Activated naive CD4-positive, alpha-beta T cell treated with anti-CD3 and anti-CD28 coated beads for 36 hours (primary cell): ENCODE measurements around the gene GLO1. TPM values are rescaled to one million over a fixed set of nuclear protein-coding genes. Genes with fewer than 3 reads are reported as not detected.

Experiments used
- CTCF ChIA-PET: fragments of 350-600 bp; sonication (Branson Sonifier 250); formaldehyde crosslinking; loops from one replicate; lab custom pipeline; 2021; ENCODE audit warnings: antibody characterized with exemption; lab: Charles Lee
- DNase-seq: peaks from one replicate; pipeline ENCODE4 v3.0.0-alpha.2; 2020
- H3K27ac Mint-ChIP-seq: one replicate; pipeline ENCODE4 v1.8.0; 2021; ENCODE audit warnings: mild to moderate bottlenecking, mixed read lengths
- H3K27me3 Mint-ChIP-seq: one replicate; pipeline ENCODE4 v1.8.0; 2021; ENCODE audit warnings: low read depth, mixed read lengths
- H3K36me3 Mint-ChIP-seq: one replicate; pipeline ENCODE4 v1.8.0; 2021; ENCODE audit warnings: low read depth, mixed read lengths
- H3K4me1 Mint-ChIP-seq: one replicate; pipeline ENCODE4 v1.8.0; 2021; ENCODE audit warnings: low read depth, mixed read lengths
- H3K4me3 Mint-ChIP-seq: one replicate; pipeline ENCODE4 v1.8.0; 2021; ENCODE audit warnings: mild to moderate bottlenecking, moderate library complexity, mixed read lengths
- H3K9me3 Mint-ChIP-seq: one replicate; pipeline ENCODE4 v1.8.0; 2021; ENCODE audit warnings: mixed read lengths
- intact Hi-C: fragments of 100-400 bp; cut with micrococcal nuclease; formaldehyde crosslinking; loops from one replicate; pipeline ENCODE4 v1.15.1; 2023
- total RNA-seq, 2 experiments: library from RNA; stranded (reverse); gene quantifications; one replicate each; pipeline ENCODE4 v1.2.3, GENCODE V29; 2021

GLO1 gene
- 100 to 1,000 TPM; 137 to 144 TPM for total RNA-seq

DNA sequence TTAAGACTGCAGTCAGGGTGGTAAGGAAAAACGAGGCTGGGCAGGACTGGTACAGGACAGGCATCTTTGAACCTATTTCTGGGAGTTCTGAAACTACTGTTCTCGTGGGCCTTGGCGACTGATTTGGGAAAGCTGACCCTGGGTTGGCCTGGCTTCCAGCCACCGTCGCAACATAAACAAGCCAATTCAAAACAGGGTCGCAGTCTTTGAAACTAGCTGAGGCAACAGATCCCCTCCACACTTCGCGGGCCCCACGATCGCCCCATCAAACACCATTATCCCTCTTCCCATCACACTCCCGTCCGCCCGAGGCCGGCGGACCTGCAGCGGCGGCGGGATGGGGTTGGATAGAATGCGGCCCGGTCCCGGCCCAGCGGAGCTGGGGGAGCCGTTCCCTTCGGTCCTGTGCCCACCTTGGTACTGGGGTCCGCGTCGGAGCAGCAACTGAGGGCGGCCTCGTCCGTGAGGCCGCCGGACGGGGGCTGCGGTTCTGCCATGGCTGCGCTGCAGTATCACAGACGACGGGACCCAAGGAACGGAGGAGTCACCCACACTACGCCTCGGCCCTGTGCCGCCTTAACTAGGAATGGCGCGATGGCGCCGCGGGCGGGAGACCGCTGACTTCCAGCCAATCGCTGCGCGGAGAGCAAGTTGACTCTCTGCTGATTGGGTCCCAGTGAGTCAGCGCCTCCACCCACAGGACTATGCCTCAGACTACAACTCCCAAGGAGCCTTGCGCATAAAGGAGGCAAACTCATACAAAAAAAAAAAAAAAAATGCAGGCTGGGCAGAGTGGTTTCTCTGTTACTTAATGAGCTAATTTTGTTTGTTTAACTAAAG, at the start of gene GLO1:
GLO1 (minus strand) TSS at position 588 of the 840 bp plus-strand sequence; CDS start at position 497, 91 bp downstream.
- intact Hi-C loops = loop anchor here (1.0 to 2.0 kb wide), 3 partner anchors 30 to 412 kb away; partner anchors contain the start of genes BTBD9 and SAYSD1
- Mint-ChIP-seq H3K27me3 (peaks cover 8% of the 10 kb centered on the region), H3K4me1 (peaks cover 37% of the 10 kb centered on the region), H3K9me3 (peaks cover 13% of the 10 kb centered on the region), H3K27ac (peak within 1 kb of the TSS; percentile 97), H3K36me3 (peaks cover 39% of the 10 kb centered on the region), H3K4me3 (peak within 1 kb of the TSS; percentile 99)
- CTCF ChIA-PET = no interaction called here
- DNase-seq = peak; percentile 98

DNA sequence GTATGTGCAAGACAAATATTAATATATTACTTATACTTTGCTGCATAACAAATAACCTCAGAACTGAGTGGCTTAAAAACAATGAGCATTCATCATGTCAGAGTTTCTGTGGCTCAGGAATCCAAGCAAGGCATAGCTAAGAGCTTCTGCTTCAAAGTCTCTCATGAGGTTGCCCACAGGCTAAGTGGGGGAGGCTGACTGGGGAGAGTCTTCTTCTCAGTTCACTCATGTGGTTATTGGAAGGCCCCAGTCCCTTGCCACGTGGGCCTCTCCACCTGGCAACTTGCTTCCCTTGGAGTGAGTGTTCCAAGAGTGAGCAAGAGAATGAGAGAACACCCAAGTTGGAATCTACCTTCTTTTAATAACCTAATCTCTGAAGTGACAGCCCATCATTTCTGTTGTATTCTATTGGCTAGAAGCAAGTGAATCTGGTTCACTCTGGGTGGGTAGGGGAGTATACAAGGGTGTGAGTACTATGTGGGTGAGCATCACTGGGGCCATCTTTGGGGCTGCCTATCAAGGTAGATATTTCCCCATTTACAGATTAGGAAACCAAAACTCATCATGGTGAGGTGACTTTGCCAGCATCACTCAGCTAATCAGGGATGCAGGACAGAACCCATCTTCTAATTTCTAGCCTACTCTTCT, 48.1 kb upstream of the GLO1 start:
- H3K9me3 Mint-ChIP-seq = no peaks in the 10 kb centered on the region
- CTCF ChIA-PET = interaction anchor here (0.6 kb wide), 1 partner anchor 87 kb away, joined by 9 read pairs; no protein-coding TSS in a partner anchor
- H3K4me1 Mint-ChIP-seq = peaks cover 43% of the 10 kb centered on the region
- intact Hi-C loops = loop anchor here (2.0 to 5.0 kb wide), 2 partner anchors 39 to 78 kb away; no protein-coding TSS in a partner anchor
- H3K27me3 Mint-ChIP-seq = no peaks in the 10 kb centered on the region
- peak; percentile 60 for DNase-seq
- no peaks in the 10 kb centered on the region for H3K36me3 Mint-ChIP-seq
- no peak overlapping the region for H3K4me3 Mint-ChIP-seq
- H3K27ac Mint-ChIP-seq = no peak overlapping the region

DNA sequence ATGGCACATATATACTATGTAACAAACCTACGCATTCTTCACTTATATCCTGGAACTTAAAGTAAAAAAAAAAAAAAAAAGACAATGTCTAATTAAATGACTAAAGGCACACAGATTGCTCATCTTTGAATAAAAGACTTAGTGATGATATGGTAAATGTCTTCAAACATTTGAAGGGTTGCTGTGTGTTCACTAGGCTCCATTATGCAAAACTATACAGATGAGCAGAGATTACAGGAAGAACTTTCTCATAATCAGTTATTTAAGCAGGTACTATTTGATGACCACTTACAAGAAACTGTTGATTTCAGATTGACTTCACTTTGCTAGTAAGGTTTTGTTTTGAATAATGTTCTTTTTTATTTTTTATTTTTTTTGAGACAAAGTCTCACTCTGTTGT, 46.5 kb upstream of the GLO1 start:
- H3K27ac Mint-ChIP-seq = peak overlapping the region; percentile 71
- H3K4me1 Mint-ChIP-seq = peaks cover 29% of the 10 kb centered on the region
- H3K36me3 Mint-ChIP-seq = no peaks in the 10 kb centered on the region
- intact Hi-C loops = no loop called here
- CTCF ChIA-PET = no interaction called here
- no peaks in the 10 kb centered on the region for H3K9me3 Mint-ChIP-seq
- H3K4me3 Mint-ChIP-seq = no peak overlapping the region
- peaks cover 5% of the 10 kb centered on the region for H3K27me3 Mint-ChIP-seq
- DNase-seq = no peak

- no peak overlapping the region for H3K27ac Mint-ChIP-seq
- no peak for DNase-seq
- H3K27me3 Mint-ChIP-seq = peaks cover 32% of the 10 kb centered on the region
- intact Hi-C loops = no loop called here
- no peaks in the 10 kb centered on the region for H3K4me1 Mint-ChIP-seq
- peaks cover 2% of the 10 kb centered on the region for H3K9me3 Mint-ChIP-seq
- no peak overlapping the region for H3K4me3 Mint-ChIP-seq
- no peaks in the 10 kb centered on the region for H3K36me3 Mint-ChIP-seq
- CTCF ChIA-PET = no interaction called here
Observed at GRCh38 chr6:38739532-38739931, 36.6 kb upstream of the GLO1 start.

DNA sequence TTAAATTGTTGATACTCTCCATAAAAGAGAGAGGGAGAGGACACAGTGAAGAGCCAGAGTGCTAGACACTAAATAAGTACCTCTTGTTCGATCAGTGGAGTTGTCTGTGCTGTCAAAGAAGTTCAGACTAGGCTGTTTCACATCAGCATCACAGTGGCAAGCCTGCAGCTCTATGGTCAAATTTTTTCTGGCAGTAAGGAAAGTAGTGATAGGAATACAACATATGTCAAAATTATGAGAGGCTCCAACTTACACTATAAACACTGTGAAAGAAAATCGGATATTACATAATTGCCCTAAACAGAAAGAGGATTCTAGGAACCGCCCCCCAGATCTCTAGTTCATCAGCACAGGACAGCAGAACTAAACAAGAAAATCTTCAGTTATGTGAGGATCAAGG, 35.3 kb upstream of the GLO1 start:
- no peaks in the 10 kb centered on the region for H3K4me1 Mint-ChIP-seq
- H3K27me3 Mint-ChIP-seq = peaks cover 31% of the 10 kb centered on the region
- CTCF ChIA-PET = no interaction called here
- H3K4me3 Mint-ChIP-seq = no peak overlapping the region
- H3K36me3 Mint-ChIP-seq = no peaks in the 10 kb centered on the region
- intact Hi-C loops = no loop called here
- DNase-seq = no peak
- H3K9me3 Mint-ChIP-seq = peaks cover 2% of the 10 kb centered on the region
- H3K27ac Mint-ChIP-seq = no peak overlapping the region

DNA sequence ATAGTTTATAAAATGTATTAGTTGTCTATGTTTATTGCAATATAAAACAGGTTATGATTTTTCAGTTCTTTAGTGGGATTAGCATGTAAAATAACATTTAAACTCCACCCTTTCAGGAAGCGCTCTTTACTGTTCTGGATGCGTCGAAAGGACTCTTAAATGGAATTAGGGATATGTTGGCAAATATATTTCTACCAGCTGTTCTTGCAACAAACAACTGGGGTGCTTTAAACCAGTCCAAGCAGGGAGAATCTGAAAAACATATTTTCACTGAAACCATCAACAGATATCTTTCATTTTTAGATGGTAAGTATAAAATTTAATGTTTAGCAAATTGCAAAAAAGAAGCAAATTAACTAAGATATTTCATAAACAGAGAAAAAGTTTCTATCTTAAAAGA, 34.0 kb upstream of the GLO1 start:
- no peak overlapping the region for H3K4me3 Mint-ChIP-seq
- CTCF ChIA-PET = no interaction called here
- H3K27me3 Mint-ChIP-seq = peaks cover 31% of the 10 kb centered on the region
- H3K4me1 Mint-ChIP-seq = no peaks in the 10 kb centered on the region
- peaks cover 2% of the 10 kb centered on the region for H3K9me3 Mint-ChIP-seq
- H3K36me3 Mint-ChIP-seq = no peaks in the 10 kb centered on the region
- DNase-seq = no peak
- intact Hi-C loops = no loop called here
- no peak overlapping the region for H3K27ac Mint-ChIP-seq

DNA sequence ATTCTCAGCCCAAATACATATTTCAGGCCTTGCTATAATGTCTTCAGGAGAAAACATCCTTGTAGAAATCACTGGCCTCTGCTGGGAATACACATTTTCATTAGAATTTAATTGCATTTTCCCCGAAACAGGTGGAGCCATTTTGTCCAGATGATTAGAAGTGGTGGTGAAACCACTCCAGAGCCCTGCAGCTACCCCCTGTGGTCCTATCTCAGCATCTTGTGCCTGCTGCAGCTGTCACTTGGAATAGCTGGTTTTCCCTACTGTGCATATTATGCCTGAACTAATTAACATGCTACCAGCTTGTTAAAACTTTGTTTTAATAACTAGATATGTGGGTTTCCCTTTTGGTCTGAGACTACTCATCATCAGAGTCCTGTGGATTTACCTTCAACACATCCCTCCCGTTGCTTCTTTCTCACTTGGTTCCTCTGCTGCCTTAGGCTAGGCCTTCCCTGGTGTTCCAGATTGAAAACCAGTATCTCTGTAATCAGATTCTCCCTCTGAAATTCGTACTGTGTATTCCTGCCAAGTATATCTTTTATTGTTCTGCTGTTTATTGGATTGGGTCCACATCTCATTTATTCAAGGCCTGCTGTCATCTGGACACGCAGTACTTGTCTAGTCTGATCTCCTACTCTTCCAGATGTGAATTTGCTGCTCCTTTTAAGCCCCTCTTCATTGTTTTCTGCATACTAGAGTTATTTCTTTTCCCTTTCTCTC, 27.4 kb upstream of the GLO1 start:
- H3K4me3 Mint-ChIP-seq = no peak overlapping the region

GRCh38 chr6:38728203-38728602, 25.3 kb upstream of the GLO1 start:
- Mint-ChIP-seq H3K27ac (no peak overlapping the region), H3K27me3 (peaks cover under 1% of the 10 kb centered on the region), H3K36me3 (no peaks in the 10 kb centered on the region), H3K4me1 (peaks cover 9% of the 10 kb centered on the region), H3K4me3 (no peak overlapping the region), H3K9me3 (no peaks in the 10 kb centered on the region)
- intact Hi-C loops = no loop called here
- CTCF ChIA-PET = no interaction called here
- no peak for DNase-seq

More for the DNA sequence above, 27.4 kb upstream of the GLO1 start:
- Mint-ChIP-seq H3K9me3 (peaks cover 2% of the 10 kb centered on the region), H3K27me3 (peaks cover 4% of the 10 kb centered on the region), H3K36me3 (no peaks in the 10 kb centered on the region), H3K4me1 (peaks cover 6% of the 10 kb centered on the region), H3K27ac (no peak overlapping the region)
- CTCF ChIA-PET = interaction anchor here (0.9 kb wide), 1 partner anchor 142 kb away, joined by 3 read pairs; no protein-coding TSS in a partner anchor
- intact Hi-C loops = no loop called here
- no peak for DNase-seq

GRCh38 chr6:38725414-38726183, 22.7 kb upstream of the GLO1 start:
- peak; percentile 14 for DNase-seq
- H3K27ac Mint-ChIP-seq = no peak overlapping the region

GRCh38 chr6:38724343-38724742, 21.4 kb upstream of the GLO1 start:
- Mint-ChIP-seq H3K4me3 (no peak overlapping the region), H3K4me1 (peaks cover 9% of the 10 kb centered on the region), H3K36me3 (no peaks in the 10 kb centered on the region), H3K9me3 (peaks cover 1% of the 10 kb centered on the region), H3K27ac (peak overlapping the region; percentile 5), H3K27me3 (peaks cover 11% of the 10 kb centered on the region)
- CTCF ChIA-PET = interaction anchor here (1.1 kb wide), 1 partner anchor 9 kb away, joined by 8 read pairs; the partner anchor contains the start of gene DNAH8
- no peak for DNase-seq
- intact Hi-C loops = no loop called here

More at GRCh38 chr6:38725414-38726183, 22.7 kb upstream of the GLO1 start:
- Mint-ChIP-seq H3K4me3 (no peak overlapping the region), H3K9me3 (peaks cover 1% of the 10 kb centered on the region), H3K36me3 (no peaks in the 10 kb centered on the region), H3K4me1 (peaks cover 9% of the 10 kb centered on the region), H3K27me3 (peaks cover 2% of the 10 kb centered on the region)
- intact Hi-C loops = no loop called here
- CTCF ChIA-PET = no interaction called here

- CTCF ChIA-PET = interaction anchor here (1.1 kb wide), 1 partner anchor 9 kb away, joined by 8 read pairs; the partner anchor contains the start of gene DNAH8
- Mint-ChIP-seq H3K4me3 (no peak overlapping the region), H3K9me3 (peaks cover 1% of the 10 kb centered on the region), H3K27me3 (peaks cover 16% of the 10 kb centered on the region), H3K27ac (peak overlapping the region; percentile 54), H3K36me3 (no peaks in the 10 kb centered on the region), H3K4me1 (peaks cover 9% of the 10 kb centered on the region)
- intact Hi-C loops = no loop called here
- no peak for DNase-seq
Observed at GRCh38 chr6:38723783-38724182, 20.8 kb upstream of the GLO1 start.
